Measurements from ENCODE around the gene NISCH.

The NISCH gene

GRCh38 chr3:52472239-52473000, 17.0 kb downstream of the NISCH start:
- no peak for DNase-seq (ENCODE audit: low spot score)

GRCh38 chr3:52473026-52473425, 17.6 kb downstream of the NISCH start:
- DNase-seq (ENCODE audit: low spot score): no peak

- no peak for DNase-seq (ENCODE audit: low spot score)
These were observed 21.8 kb downstream of the NISCH start for GRCh38 chr3:52477076-52477795.

GRCh38 chr3:52477796-52478095, 22.3 kb downstream of the NISCH start:
- no peak for DNase-seq (ENCODE audit: low spot score)

GRCh38 chr3:52479037-52479876, 23.9 kb downstream of the NISCH start:
- no peak for DNase-seq (ENCODE audit: low spot score)

- DNase-seq (ENCODE audit: low spot score): no peak
These were observed 24.6 kb downstream of the NISCH start for GRCh38 chr3:52479877-52480575.

- no peak for DNase-seq (ENCODE audit: low spot score)
These were observed 25.6 kb downstream of the NISCH start for GRCh38 chr3:52480768-52481715.

GRCh38 chr3:52481819-52482521, 26.6 kb downstream of the NISCH start:
- DNase-seq (ENCODE audit: low spot score): no peak

GRCh38 chr3:52483081-52483480, 27.7 kb downstream of the NISCH start:
- no peak for DNase-seq (ENCODE audit: low spot score)

- no peak for DNase-seq (ENCODE audit: low spot score)
These were observed 28.4 kb downstream of the NISCH start for GRCh38 chr3:52483577-52484381.

GRCh38 chr3:52484680-52485461, 29.5 kb downstream of the NISCH start:
- no peak for DNase-seq (ENCODE audit: low spot score)

- DNase-seq (ENCODE audit: low spot score): no peak
These were observed 31.8 kb downstream of the NISCH start for GRCh38 chr3:52487050-52487787.

- no peak for DNase-seq (ENCODE audit: low spot score)
These were observed 32.6 kb downstream of the NISCH start for GRCh38 chr3:52487788-52488691.

GRCh38 chr3:52488746-52489145, 33.3 kb downstream of the NISCH start:
- no peak for DNase-seq (ENCODE audit: low spot score)

GRCh38 chr3:52489453-52489852, 34.0 kb downstream of the NISCH start:
- no peak for DNase-seq (ENCODE audit: low spot score)

- no peak for DNase-seq (ENCODE audit: low spot score)
These were observed 34.9 kb downstream of the NISCH start for GRCh38 chr3:52490035-52490938.

All from hematopoietic multipotent progenitor cell treated with erythropoietin and hydrocortisone succinate and interleukin-3 and kit ligand, for 17 days (in vitro differentiated cells).